Measurements from ENCODE around the gene NRL. TPM values are rescaled to one million over a fixed set of nuclear protein-coding genes. Genes with fewer than 3 reads are reported as not detected.
"Not testable (repeated sequence)": the region's sequence is repeated elsewhere in the genome, so short reads cannot be mapped to it uniquely, and the experiment has no call there.

Gene NRL
- total RNA-seq, 1 donor from 2014 or later = 2.0 TPM

DNA sequence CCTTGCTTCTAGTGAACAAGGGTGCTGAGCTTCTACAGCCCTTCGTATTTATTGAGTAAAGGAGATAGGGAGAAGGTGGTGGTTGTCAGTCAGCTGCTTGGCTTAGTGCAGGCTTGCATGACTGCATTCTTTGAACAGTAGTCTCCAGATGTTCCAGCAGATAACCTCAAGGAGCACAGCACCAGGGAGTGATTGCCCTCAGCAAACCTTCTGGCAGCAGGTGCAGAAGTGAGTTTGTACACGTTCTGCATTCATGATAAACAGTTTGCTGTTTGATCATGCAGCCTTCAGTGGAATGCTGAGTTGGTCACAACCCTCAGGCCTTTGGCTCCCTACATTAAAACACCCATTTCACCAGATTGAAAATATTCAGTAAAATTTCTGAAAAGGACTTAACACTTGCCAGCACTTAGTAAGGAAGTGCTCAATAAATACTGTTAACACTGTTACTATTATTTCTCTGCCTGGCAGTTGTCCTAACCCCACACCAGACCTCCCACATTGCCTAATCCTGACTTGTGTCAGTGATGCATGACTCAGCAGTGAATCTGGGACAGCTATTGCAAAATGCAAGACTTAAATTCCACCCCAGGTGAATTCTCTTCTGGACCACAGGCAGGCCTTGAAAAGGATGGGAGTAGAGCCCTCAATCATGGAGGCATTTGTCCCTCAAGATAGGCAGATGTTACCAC is 81.9 kb downstream of the NRL start:
- Histone ChIP-seq H3K27me3 (ENCODE audit: low read depth) (no peaks in the 10 kb centered on the region), H3K4me1 (peaks cover 8% of the 10 kb centered on the region), H3K36me3 (no peaks in the 10 kb centered on the region), H3K9me3 (peaks cover 11% of the 10 kb centered on the region), H3K27ac (no peak overlapping the region), H3K4me3 (no peak overlapping the region)
- no peak for DNase-seq
- intact Hi-C loops (cut with DNase I) = no loop called here
- no peak for TF ChIP-seq CTCF (IDR thresholded peaks at IDR 0.05)
- ATAC-seq = no peak

GRCh38 chr14:24031331-24031730 is 83.4 kb downstream of the NRL start:
- intact Hi-C loops (cut with DNase I); H3K27ac ChIP-seq; H3K27me3 ChIP-seq (ENCODE audit: low read depth); H3K36me3 ChIP-seq; H3K4me3 ChIP-seq; DNase-seq; H3K4me1 ChIP-seq; ATAC-seq: not testable (repeated sequence)
- H3K9me3 ChIP-seq = peaks cover 11% of the 10 kb centered on the region

DNA sequence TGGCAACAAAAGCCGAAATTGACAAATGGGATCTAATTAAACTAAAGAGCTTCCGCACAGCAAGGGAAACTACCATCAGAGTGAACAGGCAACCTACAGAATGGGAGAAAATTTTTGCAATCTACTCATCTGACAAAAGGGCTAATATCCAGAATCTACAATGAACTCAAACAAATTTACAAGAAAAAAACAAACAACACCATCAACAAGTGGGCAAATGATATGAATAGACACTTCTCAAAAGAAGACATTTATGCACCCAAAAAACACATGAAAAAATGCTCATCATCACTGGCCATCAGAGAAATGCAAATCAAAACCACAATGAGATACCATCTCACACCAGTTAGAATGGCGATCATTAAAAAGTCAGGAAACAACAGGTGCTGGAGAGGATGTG is 85.1 kb downstream of the NRL start:
- intact Hi-C loops (cut with DNase I); H3K4me1 ChIP-seq; H3K36me3 ChIP-seq; H3K27ac ChIP-seq; H3K4me3 ChIP-seq; DNase-seq; ATAC-seq; H3K27me3 ChIP-seq (ENCODE audit: low read depth): not testable (repeated sequence)
- H3K9me3 ChIP-seq = peaks cover 11% of the 10 kb centered on the region

Small RNA genes lying within 50 kb of the gene (microRNA-seq; reads per million reads assigned to microRNA genes)
- gene MIR7703 (ENCODE audit: borderline number of aligned reads) = not detected

Other genes with a start within 250 kb of the NRL start
- gene DHRS4, start 161.2 kb downstream of the NRL start, total RNA-seq = 35.4 TPM
- gene DHRS4L2, start 126.0 kb downstream of the NRL start, total RNA-seq = 19.4 TPM
- 0.95 TPM for gene CARMIL3, start 62.9 kb downstream of the NRL start, total RNA-seq
- not detected for gene CPNE6, start 43.4 kb downstream of the NRL start, total RNA-seq
- gene PCK2, start 20.6 kb downstream of the NRL start, total RNA-seq = 42.8 TPM
- 64.9 TPM for gene DCAF11, start 172 bp downstream of the NRL start, total RNA-seq
- gene FITM1, start 15.7 kb upstream of the NRL start, total RNA-seq = 0.97 TPM
- 198 TPM for gene PSME1, start 21.2 kb upstream of the NRL start, total RNA-seq
- 9.3 TPM for gene EMC9, start 26.6 kb upstream of the NRL start, total RNA-seq
- 144 TPM for gene PSME2, start 31.7 kb upstream of the NRL start, total RNA-seq
- 67.3 TPM for gene RNF31, start 32.5 kb upstream of the NRL start, total RNA-seq
- 158 TPM for gene IRF9, start 46.3 kb upstream of the NRL start, total RNA-seq
- 18.4 TPM for gene REC8, start 57.1 kb upstream of the NRL start, total RNA-seq
- gene IPO4, start 73.9 kb upstream of the NRL start, total RNA-seq = 18.3 TPM
- 48.9 TPM for gene TM9SF1, start 80.5 kb upstream of the NRL start, total RNA-seq
- 0.74 TPM for gene TSSK4, start 90.7 kb upstream of the NRL start, total RNA-seq
- 41.9 TPM for gene CHMP4A, start 98.5 kb upstream of the NRL start, total RNA-seq
- gene MDP1, start 101.1 kb upstream of the NRL start, total RNA-seq = 13.3 TPM
- gene NEDD8, start 117.4 kb upstream of the NRL start, total RNA-seq = 132 TPM
- gene GMPR2, start 118.0 kb upstream of the NRL start, total RNA-seq = 72.3 TPM
- 85.7 TPM for gene TINF2, start 127.7 kb upstream of the NRL start, total RNA-seq
- 5.9 TPM for gene TGM1, start 148.2 kb upstream of the NRL start, total RNA-seq
- 50.4 TPM for gene RABGGTA, start 156.6 kb upstream of the NRL start, total RNA-seq
- 22.7 TPM for gene DHRS1, start 184.8 kb upstream of the NRL start, total RNA-seq
- gene NOP9, start 184.9 kb upstream of the NRL start, total RNA-seq = 22.0 TPM
- 16.4 TPM for gene CIDEB, start 193.0 kb upstream of the NRL start, total RNA-seq
- gene LTB4R2, start 195.2 kb upstream of the NRL start, total RNA-seq = 5.9 TPM
- 14.1 TPM for gene LTB4R, start 196.6 kb upstream of the NRL start, total RNA-seq
- gene ADCY4, start 220.1 kb upstream of the NRL start, total RNA-seq = 42.7 TPM
- 27.9 TPM for gene RIPK3, start 225.0 kb upstream of the NRL start, total RNA-seq

Measured in lower lobe of right lung (tissue), 2 donors.